Ishikawa (cell line): ENCODE data around the gene C21orf58.

Experiments
- CEBPB ChIP-seq: IDR thresholded peaks from 2 replicates; pipeline ENCODE4 v1.6.1; 2012
- MAX ChIP-seq: IDR thresholded peaks from 2 replicates; pipeline ENCODE4 v1.6.1; 2012
- NFIC ChIP-seq: IDR thresholded peaks from 2 replicates; pipeline ENCODE4 v1.6.1; 2012
- REST ChIP-seq: IDR thresholded peaks from 2 replicates; pipeline ENCODE4 v1.6.1; 2012; ENCODE audit warnings: low read depth, mild to moderate bottlenecking

GRCh38 chr21:46344219-46344915, 20.7 kb upstream of the C21orf58 start:
- TF ChIP-seq MAX (no peak), CEBPB (no peak), REST (no peak), NFIC (no peak)
